Measurements from ENCODE around the gene TMEM138.

Gene TMEM138

GRCh38 chr11:61411589-61411988, 49.4 kb downstream of the TMEM138 start:
- DNase-seq: no peak

DNA sequence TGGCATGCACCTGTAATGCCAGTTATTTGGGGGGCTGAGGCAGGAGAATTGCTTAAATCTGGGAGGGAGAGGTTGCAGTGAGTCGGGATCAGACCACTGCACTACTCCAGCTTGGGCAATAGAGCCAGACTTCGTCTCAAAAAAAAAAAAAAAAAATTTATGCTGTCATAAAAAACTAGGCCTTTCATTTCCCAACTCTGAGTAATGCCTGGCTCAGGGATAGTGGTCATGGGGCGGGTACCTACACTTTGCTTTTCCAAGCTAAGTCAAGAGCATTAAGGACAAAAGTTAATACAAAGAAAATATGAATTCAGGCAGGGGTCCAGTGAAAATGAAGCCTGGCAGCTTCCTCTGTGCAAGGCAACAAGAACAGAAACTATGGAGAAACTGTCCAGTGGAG, 51.3 kb downstream of the TMEM138 start:
- DNase-seq: no peak

DNA sequence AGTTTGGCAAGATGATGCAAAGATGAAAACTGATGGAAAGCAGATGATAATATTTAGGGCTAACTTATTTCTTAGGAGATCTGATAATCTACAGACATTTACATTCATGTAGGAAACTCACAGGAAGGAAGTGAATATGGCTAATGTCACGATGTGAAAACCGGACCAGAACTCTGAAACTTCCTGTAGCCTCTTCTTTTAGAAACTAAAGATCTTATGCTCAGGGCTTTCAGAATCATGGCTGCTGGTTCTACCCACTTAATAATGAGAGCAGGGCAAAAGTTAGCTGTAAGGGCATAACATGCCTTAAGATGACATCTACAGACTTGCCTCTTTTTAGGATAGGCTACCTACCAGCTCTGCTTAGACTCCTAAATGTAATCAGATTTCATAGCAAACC, 52.4 kb downstream of the TMEM138 start:
- DNase-seq: no peak

DNA sequence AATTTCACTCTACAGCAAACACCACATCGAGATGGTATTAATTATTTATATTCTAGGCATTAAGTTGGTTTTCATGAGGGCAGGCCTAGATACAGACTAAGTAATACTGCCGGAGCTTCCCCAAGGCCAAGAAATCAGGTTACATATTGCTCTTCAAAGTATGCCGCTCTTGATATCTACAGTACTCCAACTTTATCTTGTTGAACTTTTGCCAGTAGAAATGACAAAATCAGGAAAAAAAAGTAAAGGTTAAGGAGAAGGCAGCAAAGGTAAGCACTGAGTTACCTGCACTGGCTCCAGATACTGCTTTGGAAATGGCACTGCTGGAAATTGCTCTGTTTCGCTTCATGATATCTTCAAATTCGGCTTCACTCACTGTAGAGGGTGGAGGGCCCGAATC, 53.2 kb downstream of the TMEM138 start:
- DNase-seq: no peak

DNA sequence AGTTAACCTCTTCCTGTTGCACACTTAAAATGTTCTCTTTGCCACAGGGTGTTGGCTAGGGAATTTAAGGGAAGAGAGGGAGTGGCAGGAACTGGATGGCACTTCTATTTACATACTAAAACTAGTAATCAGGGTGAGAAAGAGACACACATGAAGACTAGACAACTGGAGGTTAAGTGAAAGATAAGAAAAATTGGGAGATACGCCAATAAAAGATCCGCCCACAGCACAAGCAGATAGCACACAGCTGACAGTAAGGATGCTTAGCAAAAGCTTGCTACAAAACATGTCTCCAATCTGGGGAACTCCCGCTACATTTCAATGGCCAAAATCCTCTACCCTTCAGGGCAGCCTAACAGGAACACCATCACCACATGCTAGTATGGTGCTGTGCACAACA, 54.8 kb downstream of the TMEM138 start:
- DNase-seq: no peak

DNA sequence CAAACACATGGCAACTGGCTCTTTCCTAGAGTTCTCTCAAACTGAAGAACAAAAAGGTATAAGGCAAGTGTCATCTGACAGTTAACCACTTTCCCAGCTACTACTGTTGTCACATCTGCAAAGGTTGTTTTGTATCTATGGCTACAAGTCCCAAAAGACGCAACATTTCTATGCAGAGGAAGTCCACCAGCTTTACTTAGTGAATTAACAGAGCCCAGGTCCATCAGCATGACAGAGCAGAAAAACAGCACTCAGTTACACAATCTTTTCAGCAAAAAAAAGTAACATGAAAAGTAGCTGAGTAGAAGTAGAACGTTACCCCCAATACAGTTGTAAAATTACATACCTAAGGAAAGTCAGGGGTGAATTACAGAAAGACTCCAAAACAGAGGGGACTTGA, 55.5 kb downstream of the TMEM138 start:
- no peak for DNase-seq

DNA sequence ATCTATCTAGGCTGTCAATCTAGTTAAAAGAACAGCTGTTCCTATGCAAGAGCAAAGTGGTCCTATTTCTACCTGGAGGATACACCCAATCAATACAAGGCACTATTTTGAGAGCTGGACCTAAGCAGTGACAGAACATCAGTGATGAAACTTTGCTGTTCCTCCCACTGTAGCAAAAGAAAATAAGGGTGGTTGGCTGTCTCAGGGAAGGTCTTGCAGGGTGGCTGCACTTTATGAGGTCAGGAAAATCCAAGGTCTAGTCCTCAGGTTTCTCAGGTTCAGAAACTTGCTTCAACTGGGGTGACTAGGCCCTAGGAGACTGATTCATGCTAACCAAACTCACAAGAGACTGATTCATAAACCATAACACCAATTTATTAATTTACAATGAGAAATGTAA, 56.0 kb downstream of the TMEM138 start:
- no peak for DNase-seq

Measured in activated effector memory CD4-positive, alpha-beta T cell treated with anti-CD3 and anti-CD28 coated beads, Interleukin-2, amount 50 U/mL, for 16 hours (primary cell).